Transverse colon (tissue), 4 donors: Measurements from ENCODE around the gene RPUSD2. TPM values are rescaled to one million over a fixed set of nuclear protein-coding genes. Genes with fewer than 3 reads are reported as not detected.
"Not testable (repeated sequence)": the region's sequence is repeated elsewhere in the genome, so short reads cannot be mapped to it uniquely, and the experiment has no call there.

Experiments used
- DNase-seq: peaks from one replicate; pipeline ENCODE4 v3.0.0-alpha.2; 2019
- H3K27ac ChIP-seq, 4 donors: fragments of 200-600 bp; sonication (generic); 2 replicates each; pipeline ENCODE4 v1.5.1; 2016 to 2018; ENCODE audit warnings: inconsistent platforms in 4 of 4
- H3K27me3 ChIP-seq: fragments of 200-600 bp; sonication (generic); 2 replicates; pipeline ENCODE4 v1.5.1; 2017; ENCODE audit warnings: inconsistent platforms
- H3K36me3 ChIP-seq, 4 donors: fragments of 200-600 bp; sonication (generic); 2 replicates each; pipeline ENCODE4 v1.5.1; 2017 to 2019; ENCODE audit warnings: inconsistent platforms in 4 of 4
- H3K4me1 ChIP-seq, 4 donors: fragments of 200-600 bp; sonication (generic); 2 replicates each; pipeline ENCODE4 v1.5.1; 2017 to 2020; ENCODE audit warnings: inconsistent platforms in 4 of 4
- H3K4me3 ChIP-seq, 4 donors: fragments of 200-600 bp; sonication (generic); 1 replicate in 1 of 4; 2 replicates in 3 of 4; pipeline versions ENCODE4 v1.5.1 to v1.6.1; 2017 to 2019; ENCODE audit warnings: inconsistent platforms in 4 of 4
- H3K9me3 ChIP-seq, 2 donors: fragments of 200-600 bp; sonication (generic); 2 replicates each; pipeline ENCODE4 v1.5.1; 2017 to 2019; ENCODE audit warnings: inconsistent platforms in 2 of 2
- EP300 ChIP-seq: sonication (generic); formaldehyde crosslinking; IDR thresholded peaks from one replicate; pipeline ENCODE4 v1.6.1; 2017; ENCODE audit warnings: antibody characterized with exemption, low read depth
- POLR2A ChIP-seq: fragments of 450-650 bp; IDR thresholded peaks from one replicate; pipeline ENCODE4 v1.6.1; 2016; ENCODE audit warnings: antibody characterized with exemption, mild to moderate bottlenecking, moderate library complexity
- POLR2AphosphoS5 ChIP-seq, 3 donors: sonication (generic); formaldehyde crosslinking; IDR thresholded peaks; one replicate each; pipeline ENCODE4 v1.6.1; 2016; ENCODE audit warnings: antibody characterized with exemption in 3 of 3
- WGBS, 2 donors: methylation state at CpG; one replicate each; pipeline ENCODE4 v1.1.5; 2018; ENCODE audit warnings: low coverage in 1 of 2; 5-methylcytosine and 5-hydroxymethylcytosine counted together
- in situ Hi-C, 4 donors: fragments of 200-750 bp; cut with MboI; loops; one replicate each; pipeline versions ENCODE4 v1.15.0 to v1.15.1; 2017; ENCODE audit warnings: low sequenced_read_pairs in 3 of 4, low pct_ligation_motif_present in 1 of 4, low pct_unique_long_range_greater_than_20kb in 1 of 4
- intact Hi-C: fragments of 100-400 bp; cut with DNase I; formaldehyde crosslinking; loops from one replicate; pipeline ENCODE4 v1.15.1; 2023; ENCODE audit warnings: low total_unique reads
- total RNA-seq, 4 donors: library from RNA; depleted of rRNA; stranded (reverse); fragments of >200 nt; gene quantifications; one replicate each; pipeline ENCODE4 v1.1.0, GENCODE V29; 2016
- TF ChIP-seq, protein P1 (sequence below), 5 experiments: fragments of 200-600 bp in 3 of 5; fragments of 450-650 bp in 2 of 5; sonication (generic) in 3 of 5; IDR thresholded peaks; 1 replicate in 2 of 5; 2 replicates in 3 of 5; pipeline ENCODE4 v1.5.1; 2016 to 2017; ENCODE audit warnings: antibody characterized with exemption in 5 of 5, inconsistent platforms in 3 of 5, mild to moderate bottlenecking in 2 of 5, moderate library complexity in 1 of 5

Gene RPUSD2
- total RNA-seq, 4 donors from 2014 or later = 6.7 to 19.3 (median 7.8) TPM

DNA sequence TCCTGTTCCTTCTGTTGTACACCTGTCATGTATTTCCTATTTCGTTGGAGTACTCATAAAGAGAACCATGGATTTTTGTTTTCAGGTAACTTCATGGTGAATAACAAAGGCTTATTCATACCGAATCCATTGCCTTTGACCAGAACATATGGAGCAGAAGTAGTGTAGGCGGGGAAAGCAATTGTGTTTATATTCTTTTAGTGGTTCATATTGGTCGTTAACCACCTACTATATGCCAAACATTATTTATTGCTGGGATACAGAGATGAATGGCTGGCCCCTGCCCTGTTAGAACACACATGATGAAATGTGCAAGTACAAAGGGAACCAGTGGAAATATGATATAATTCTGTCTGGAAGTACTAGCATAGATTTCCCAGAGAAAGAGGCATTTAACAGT lies 9.8 kb downstream of the RPUSD2 start:
- WGBS, 2 donors = 31 to 34% methylated on average over 4 of the region's 4 CpGs
- TF ChIP-seq POLR2A (no peak), EP300 (no peak), POLR2AphosphoS5 (IDR thresholded peaks at IDR 0.05) (no peak)
- TF ChIP-seq, protein P1, sequence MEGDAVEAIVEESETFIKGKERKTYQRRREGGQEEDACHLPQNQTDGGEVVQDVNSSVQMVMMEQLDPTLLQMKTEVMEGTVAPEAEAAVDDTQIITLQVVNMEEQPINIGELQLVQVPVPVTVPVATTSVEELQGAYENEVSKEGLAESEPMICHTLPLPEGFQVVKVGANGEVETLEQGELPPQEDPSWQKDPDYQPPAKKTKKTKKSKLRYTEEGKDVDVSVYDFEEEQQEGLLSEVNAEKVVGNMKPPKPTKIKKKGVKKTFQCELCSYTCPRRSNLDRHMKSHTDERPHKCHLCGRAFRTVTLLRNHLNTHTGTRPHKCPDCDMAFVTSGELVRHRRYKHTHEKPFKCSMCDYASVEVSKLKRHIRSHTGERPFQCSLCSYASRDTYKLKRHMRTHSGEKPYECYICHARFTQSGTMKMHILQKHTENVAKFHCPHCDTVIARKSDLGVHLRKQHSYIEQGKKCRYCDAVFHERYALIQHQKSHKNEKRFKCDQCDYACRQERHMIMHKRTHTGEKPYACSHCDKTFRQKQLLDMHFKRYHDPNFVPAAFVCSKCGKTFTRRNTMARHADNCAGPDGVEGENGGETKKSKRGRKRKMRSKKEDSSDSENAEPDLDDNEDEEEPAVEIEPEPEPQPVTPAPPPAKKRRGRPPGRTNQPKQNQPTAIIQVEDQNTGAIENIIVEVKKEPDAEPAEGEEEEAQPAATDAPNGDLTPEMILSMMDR (IDR thresholded peaks at IDR 0.05) = no peak

DNA sequence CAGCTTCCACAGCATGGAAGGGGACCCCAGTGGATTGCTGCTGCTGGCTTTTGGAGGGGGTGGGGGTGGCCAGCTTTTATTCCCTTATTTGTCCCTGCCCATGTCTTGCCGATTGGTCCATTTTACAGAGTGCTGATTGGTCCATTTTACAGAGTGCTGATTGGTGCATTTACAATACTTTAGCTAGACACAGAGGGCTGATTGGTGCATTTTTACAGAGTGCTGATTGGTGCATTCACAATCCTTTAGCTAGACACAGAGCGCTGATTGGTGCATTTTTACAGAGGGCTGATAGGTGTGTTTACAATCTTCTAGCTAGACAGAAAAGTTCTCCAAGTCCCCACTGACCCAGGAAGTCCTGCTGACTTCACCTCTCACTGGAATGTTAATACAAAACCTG lies 12.7 kb downstream of the RPUSD2 start:
- H3K4me3 ChIP-seq, H3K4me1 ChIP-seq, H3K36me3 ChIP-seq, H3K27ac ChIP-seq, H3K9me3 ChIP-seq, intact Hi-C loops, DNase-seq, H3K27me3 ChIP-seq: not testable (repeated sequence)
- in situ Hi-C loops = loop anchor here in 1 of 4 donors (25.0 kb wide), 1 partner anchor 181 kb away; the partner anchor contains the start of genes C15orf62, GCHFR and RMDN3
- WGBS, 2 donors = 72% methylated on average over 2 of the region's 2 CpGs; no CpG with 5 or more reads in 1 of the 2 donors

More for the DNA sequence above, 9.8 kb downstream of the RPUSD2 start:
- Histone ChIP-seq H3K27me3 (no peaks in the 10 kb centered on the region), H3K4me1 (peaks cover 0 to 5% (median 3%) of the 10 kb centered on the region in 4 donors), H3K4me3 (no peak overlapping the region), H3K27ac (peak overlapping the region; percentile 35 to 77 (median 56)), H3K9me3 (no peaks in the 10 kb centered on the region), H3K36me3 (peaks cover 0 to 5% (median under 1%) of the 10 kb centered on the region in 4 donors)
- intact Hi-C loops (no loop called here), in situ Hi-C loops (loop anchor here in 1 of 4 donors (25.0 kb wide), 1 partner anchor 183 kb away; the partner anchor contains the start of genes C15orf62, GCHFR and RMDN3)
- DNase-seq = no peak

DNA sequence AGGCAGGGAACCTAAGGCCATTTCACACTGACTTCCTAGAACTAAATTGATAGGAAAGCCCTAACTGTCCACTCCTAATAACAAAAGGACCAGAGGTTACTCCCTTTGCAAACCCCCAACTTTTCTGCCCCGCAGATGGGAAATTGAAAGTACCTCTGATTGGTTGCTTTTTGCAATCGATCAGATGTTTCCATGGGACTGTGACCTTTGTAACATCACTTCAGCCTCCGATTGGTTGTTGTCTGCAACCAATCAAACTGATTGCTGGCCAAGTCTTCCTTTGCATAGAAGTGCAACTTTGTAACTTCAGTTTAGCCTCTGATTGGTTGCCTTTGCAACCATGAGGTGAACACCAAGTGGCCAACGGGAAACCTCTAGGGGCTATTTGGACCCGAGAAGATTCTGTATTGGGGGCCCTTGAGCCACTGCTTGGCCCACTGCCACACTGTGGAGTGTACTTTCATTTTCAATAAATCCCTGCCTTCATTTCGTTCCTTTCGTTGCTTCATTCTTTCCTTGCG lies 13.7 kb downstream of the RPUSD2 start:
- in situ Hi-C loops (loop anchor here in 1 of 4 donors (25.0 kb wide), 1 partner anchor 180 kb away; the partner anchor contains the start of genes C15orf62, GCHFR and RMDN3), intact Hi-C loops (no loop called here)
- WGBS, 2 donors = 68 to 70% methylated on average over 6 to 8 of the region's 8 CpGs
- peaks cover 0 to 5% (median 3%) of the 10 kb centered on the region in 4 donors for H3K4me1 ChIP-seq
- no peaks in the 10 kb centered on the region for H3K36me3 ChIP-seq
- TF ChIP-seq POLR2A (no peak), EP300 (no peak), POLR2AphosphoS5 (IDR thresholded peaks at IDR 0.05) (no peak)
- no peak for DNase-seq
- H3K9me3 ChIP-seq = no peaks in the 10 kb centered on the region
- peak overlapping the region in 2 of 4 donors; percentile 11 to 44 for H3K4me3 ChIP-seq
- peak overlapping the region in 3 of 4 donors; percentile 11 to 42 (median 18) for H3K27ac ChIP-seq
- H3K27me3 ChIP-seq = no peaks in the 10 kb centered on the region

DNA sequence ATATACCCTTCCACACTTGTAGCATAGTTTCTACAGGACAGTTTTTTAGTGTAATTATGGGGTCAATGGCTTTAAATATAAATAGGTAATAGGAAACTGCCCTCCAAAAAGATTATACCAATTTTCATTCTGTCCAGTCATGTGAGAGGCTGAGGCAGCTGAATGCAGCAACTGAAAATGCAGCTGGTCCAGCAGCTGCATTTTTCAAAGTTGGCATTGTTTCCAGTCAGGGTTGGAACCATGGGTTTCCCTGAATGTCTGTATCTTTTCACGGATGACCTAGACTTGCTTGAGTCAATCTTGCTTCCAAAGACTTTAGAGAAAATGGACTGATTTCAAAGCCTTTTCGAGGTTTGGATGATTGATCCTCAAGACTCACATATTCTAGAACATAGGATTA lies 15.1 kb downstream of the RPUSD2 start:
- Histone ChIP-seq H3K9me3 (no peaks in the 10 kb centered on the region), H3K36me3 (no peaks in the 10 kb centered on the region), H3K27me3 (no peaks in the 10 kb centered on the region), H3K27ac (no peak overlapping the region), H3K4me1 (no peaks in the 10 kb centered on the region), H3K4me3 (no peak overlapping the region)
- in situ Hi-C loops (loop anchor here in 1 of 4 donors (25.0 kb wide), 1 partner anchor 178 kb away; the partner anchor contains the start of genes C15orf62, GCHFR and RMDN3), intact Hi-C loops (no loop called here)
- WGBS, 2 donors = 17 to 39% methylated on average over 2 of the region's 2 CpGs
- TF ChIP-seq POLR2AphosphoS5 (IDR thresholded peaks at IDR 0.05) (no peak), EP300 (no peak)
- no peak for DNase-seq

DNA sequence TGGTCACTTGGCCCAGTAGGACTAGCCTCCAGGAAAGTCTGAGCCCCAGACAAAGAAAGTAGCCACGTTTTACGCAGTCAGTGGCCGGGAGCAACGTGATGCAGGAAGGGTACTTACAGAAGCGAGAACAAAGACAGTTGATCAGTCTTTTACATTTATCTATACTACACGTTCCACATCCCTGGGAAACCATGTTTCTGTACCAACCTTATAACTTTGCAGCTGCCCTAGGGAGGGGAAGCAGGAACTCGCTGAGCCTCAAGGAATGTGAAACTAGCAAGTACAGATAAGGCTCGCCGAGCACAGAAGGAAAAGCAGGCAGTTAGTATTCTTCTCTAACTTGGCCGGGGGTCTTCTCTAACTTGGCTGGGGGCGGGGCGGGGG lies 21.6 kb downstream of the RPUSD2 start:
- in situ Hi-C loops (loop anchor here in 2 of 4 donors (10.0 to 25.0 kb wide), 2 partner anchors 104 to 172 kb away; partner anchors contain the start of genes C15orf62 (in 1 of the 2), GCHFR (in 1 of the 2), RAD51 (in 1 of the 2) and RMDN3 (in 1 of the 2)), intact Hi-C loops (no loop called here)
- H3K9me3 ChIP-seq = no peaks in the 10 kb centered on the region
- H3K27ac ChIP-seq = peak overlapping the region in 1 of 4 donors; percentile 52
- peak overlapping the region in 1 of 4 donors; percentile 37 for H3K4me3 ChIP-seq
- TF ChIP-seq EP300 (no peak), POLR2AphosphoS5 (IDR thresholded peaks at IDR 0.05) (no peak), POLR2A (no peak)
- TF ChIP-seq, protein P1 (IDR thresholded peaks at IDR 0.05) = no peak
- 58% methylated on average over 12 of the region's 12 CpGs; no CpG with 5 or more reads in 1 of the 2 donors for WGBS, 2 donors
- no peaks in the 10 kb centered on the region for H3K27me3 ChIP-seq
- DNase-seq = no peak
- peaks cover 0 to 23% (median 7%) of the 10 kb centered on the region in 4 donors for H3K4me1 ChIP-seq
- H3K36me3 ChIP-seq = no peaks in the 10 kb centered on the region
